ENCODE data around the gene ERCC6L. TPM values are rescaled to one million over a fixed set of nuclear protein-coding genes. Genes with fewer than 3 reads are reported as not detected.
A peak's percentile ranks its signal among the peaks of the same experiment; 100 is the strongest.

Gene ERCC6L
- total RNA-seq, 1 experiment from 2014 or later: 19.8 TPM

GRCh38 chrX:72247206-72247942 is 8.5 kb upstream of the ERCC6L start (continued):
- no peak for TF ChIP-seq ZNF281 (CRISPR knock-in tag; IDR thresholded peaks at IDR 0.05)
- TF ChIP-seq FOXK1 (CRISPR knock-in tag; IDR thresholded peaks at IDR 0.05): no peak
- no peak for TF ChIP-seq CDX4 (CRISPR knock-in tag; IDR thresholded peaks at IDR 0.05; ENCODE audit: borderline replicate concordance)
- no peak for TF ChIP-seq CREM (CRISPR knock-in tag; IDR thresholded peaks at IDR 0.05)
- TF ChIP-seq ATF2 (CRISPR knock-in tag; IDR thresholded peaks at IDR 0.05; ENCODE audit: borderline replicate concordance, low read depth): no peak
- no peak for TF ChIP-seq GTF2I (CRISPR knock-in tag; conservative IDR thresholded peaks at IDR 0.05)
- no peak for TF ChIP-seq SMAD4 (CRISPR knock-in tag; IDR thresholded peaks at IDR 0.05)

- ATAC-seq (peak; percentile 89), DNase-seq (ENCODE audit: low spot score) (peak; percentile 73)
- Mint-ChIP-seq H3K36me3 (no peaks in the 10 kb centered on the region), H3K4me3 (no peak overlapping the region), H3K4me1 (no peaks in the 10 kb centered on the region), H3K9me3 (no peaks in the 10 kb centered on the region), H3K27ac (no peak overlapping the region), H3K27me3 (ENCODE audit: low read depth) (no peaks in the 10 kb centered on the region; the same call in 1 of the 2 replicates)
- TF ChIP-seq E2F5 (CRISPR knock-in tag; IDR thresholded peaks at IDR 0.05): no peak
- no peak for TF ChIP-seq NR3C1 (CRISPR knock-in tag; conservative IDR thresholded peaks at IDR 0.05; ENCODE audit: low read depth)
- no peak for TF ChIP-seq ZNF121 (CRISPR knock-in tag; IDR thresholded peaks at IDR 0.05)
- TF ChIP-seq STAT6 (CRISPR knock-in tag; conservative IDR thresholded peaks at IDR 0.05; ENCODE audit: low read depth): no peak
- TF ChIP-seq CTCF (IDR thresholded peaks at IDR 0.05): peak; percentile 52; the same call in 1 of the 2 replicates
- no peak for TF ChIP-seq ZNF232 (CRISPR knock-in tag; IDR thresholded peaks at IDR 0.05)
- POLR2A ChIA-PET: no interaction called here
- CTCF ChIA-PET: interaction anchor here (0.7 to 1.8 kb wide), 10 partner anchors 9 to 295 kb away, joined by 3 to 12 read pairs (median 4); partner anchors contain the start of gene RPS4X
Observed at GRCh38 chrX:72245461-72246089, 6.7 kb upstream of the ERCC6L start.
